ENCODE measurements around the gene RARG.

Gene RARG

DNA sequence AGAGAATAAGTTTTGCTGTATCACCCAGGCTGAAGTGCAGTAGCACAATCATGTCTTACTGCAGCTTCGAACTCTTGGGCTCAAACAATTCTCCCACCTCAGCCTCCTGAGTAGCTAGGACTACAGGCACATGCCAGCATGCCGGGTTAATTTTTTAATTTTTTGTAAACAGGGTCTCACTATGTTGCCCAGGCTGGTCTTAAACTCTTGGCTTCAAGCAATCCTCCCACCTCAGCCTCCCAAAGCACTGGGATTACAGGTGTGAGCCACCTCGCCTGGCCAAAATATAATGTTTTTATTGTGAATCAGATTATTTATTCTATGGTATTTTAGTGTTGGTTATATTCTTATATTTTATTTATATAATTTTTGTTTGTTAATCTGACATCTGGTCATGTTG is 55.3 kb downstream of the RARG start:
- TF ChIP-seq, protein P1, sequence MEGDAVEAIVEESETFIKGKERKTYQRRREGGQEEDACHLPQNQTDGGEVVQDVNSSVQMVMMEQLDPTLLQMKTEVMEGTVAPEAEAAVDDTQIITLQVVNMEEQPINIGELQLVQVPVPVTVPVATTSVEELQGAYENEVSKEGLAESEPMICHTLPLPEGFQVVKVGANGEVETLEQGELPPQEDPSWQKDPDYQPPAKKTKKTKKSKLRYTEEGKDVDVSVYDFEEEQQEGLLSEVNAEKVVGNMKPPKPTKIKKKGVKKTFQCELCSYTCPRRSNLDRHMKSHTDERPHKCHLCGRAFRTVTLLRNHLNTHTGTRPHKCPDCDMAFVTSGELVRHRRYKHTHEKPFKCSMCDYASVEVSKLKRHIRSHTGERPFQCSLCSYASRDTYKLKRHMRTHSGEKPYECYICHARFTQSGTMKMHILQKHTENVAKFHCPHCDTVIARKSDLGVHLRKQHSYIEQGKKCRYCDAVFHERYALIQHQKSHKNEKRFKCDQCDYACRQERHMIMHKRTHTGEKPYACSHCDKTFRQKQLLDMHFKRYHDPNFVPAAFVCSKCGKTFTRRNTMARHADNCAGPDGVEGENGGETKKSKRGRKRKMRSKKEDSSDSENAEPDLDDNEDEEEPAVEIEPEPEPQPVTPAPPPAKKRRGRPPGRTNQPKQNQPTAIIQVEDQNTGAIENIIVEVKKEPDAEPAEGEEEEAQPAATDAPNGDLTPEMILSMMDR (IDR thresholded peaks at IDR 0.05; ENCODE audit: low read depth, low read length, missing control alignments) = no peak
- DNase-seq (ENCODE audit: low read depth) = no peak
- no peak overlapping the region for H3K4me3 ChIP-seq (ENCODE audit: low read depth, low read length)

DNA sequence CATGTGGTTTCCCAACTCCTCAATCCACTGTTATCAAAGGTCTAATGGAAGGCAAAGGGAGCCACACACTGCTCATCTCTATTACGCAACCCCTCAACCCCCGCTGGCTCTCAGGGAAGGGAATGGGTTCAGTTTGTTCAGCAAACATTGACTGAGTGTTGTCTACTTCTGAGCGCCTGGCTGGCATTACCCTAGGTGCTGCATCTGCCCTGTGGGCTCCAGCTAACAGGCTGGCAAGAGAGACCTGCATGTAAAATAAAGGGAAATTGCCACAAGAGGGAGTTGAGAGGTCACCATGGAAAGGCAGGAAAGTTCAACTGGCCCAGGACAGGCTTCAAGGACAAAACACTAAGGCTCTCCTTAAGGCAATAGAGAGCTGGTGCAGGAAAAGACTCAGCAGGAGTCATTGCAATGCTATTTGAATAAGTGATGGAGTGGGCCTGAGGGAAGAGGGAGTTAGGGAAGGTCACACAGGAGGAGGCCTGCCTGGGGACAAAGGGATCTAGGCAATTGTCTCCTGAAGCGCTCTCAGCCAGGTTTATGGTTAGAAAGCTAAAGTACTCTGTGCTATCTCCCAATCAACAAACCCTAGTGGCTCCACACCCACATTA is 57.0 kb downstream of the RARG start:
- TF ChIP-seq, protein P1 (IDR thresholded peaks at IDR 0.05; ENCODE audit: low read depth, low read length, missing control alignments) = no peak
- H3K4me3 ChIP-seq (ENCODE audit: low read depth, low read length) = no peak overlapping the region
- DNase-seq (ENCODE audit: low read depth) = no peak

DNA sequence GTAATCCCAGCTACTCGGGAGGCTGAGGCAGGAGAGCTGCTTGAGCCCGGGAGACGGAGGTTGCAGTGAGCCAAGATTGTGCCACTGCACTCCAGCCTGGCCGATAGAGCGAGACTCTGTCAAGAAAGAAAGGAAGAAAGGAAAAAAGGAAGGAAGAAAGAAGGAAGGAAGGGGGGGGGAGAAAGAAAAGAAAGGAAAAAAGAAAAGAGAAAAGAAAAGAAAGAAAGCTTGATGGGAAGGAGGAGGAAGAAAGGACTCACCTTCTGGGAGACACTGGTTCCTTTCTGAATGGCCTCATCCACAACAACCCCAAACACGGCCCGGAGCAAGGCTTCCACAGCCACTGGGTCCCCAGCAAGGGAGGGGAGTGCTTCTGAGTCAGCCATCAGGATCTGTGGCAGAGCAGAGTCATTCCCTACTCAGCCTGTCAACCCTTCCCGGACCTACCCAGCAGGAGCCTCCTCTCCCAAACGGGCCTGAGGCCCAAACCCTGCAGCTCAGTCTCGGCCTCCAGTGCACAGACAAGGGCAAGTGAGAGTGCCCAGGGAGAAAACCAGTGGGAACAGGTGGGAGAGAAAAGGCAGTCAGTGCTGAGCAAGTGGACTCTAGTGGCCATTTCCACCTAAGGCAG is 58.8 kb downstream of the RARG start:
- no peak overlapping the region for H3K4me3 ChIP-seq (ENCODE audit: low read depth, low read length)
- TF ChIP-seq, protein P1 (IDR thresholded peaks at IDR 0.05; ENCODE audit: low read depth, low read length, missing control alignments) = no peak
- DNase-seq (ENCODE audit: low read depth) = no peak

DNA sequence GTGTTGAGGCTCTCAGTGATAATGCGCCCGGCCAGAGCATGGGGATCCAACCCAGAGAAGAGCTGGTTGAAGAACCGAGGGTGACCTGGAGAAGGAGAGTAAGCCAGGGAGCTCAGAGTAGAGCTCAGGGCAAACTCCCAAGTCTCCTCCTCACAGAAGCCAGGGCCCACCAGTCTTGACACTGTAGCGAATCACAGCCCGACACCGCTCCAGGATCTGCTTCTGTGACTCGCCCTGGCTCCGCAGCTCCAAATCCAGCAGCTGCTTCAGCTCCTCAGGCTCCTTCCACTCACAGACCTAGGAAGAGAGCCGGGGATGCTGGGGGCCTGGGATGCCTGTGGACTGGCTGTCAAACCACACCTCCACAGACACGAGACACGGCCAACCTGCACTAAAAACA is 59.7 kb downstream of the RARG start:
- H3K4me3 ChIP-seq (ENCODE audit: low read depth, low read length) = no peak overlapping the region
- no peak for DNase-seq (ENCODE audit: low read depth)
- TF ChIP-seq, protein P1 (IDR thresholded peaks at IDR 0.05; ENCODE audit: low read depth, low read length, missing control alignments) = no peak

DNA sequence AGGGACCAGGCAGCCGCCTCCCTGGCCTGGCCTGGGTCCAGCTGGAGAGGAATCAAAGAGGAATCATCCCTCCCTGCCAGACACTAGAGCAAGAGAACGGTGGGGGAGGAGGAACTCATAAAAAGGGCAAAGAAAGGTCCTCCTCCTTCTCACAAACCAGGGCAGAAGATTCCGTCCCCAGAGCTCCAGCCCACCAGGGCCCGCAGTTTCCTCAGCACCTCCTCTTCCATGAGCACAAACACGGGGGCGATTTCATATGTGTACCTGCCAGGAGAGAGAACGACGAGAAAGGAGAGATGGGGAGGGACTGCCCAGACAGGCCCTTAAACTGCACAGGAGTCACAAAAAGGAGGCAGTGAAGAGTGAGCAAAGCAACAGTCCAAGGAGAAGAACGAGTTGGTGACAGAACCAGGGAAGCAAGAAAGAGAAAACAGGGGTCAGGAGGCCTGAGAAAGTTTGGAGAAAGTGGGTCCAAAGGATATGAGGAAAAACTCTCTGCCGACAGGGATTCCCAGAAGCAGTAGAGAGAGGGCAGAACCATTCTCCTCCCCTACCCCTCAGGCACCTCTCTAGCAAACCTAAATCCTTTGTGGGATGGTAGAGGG is 60.2 kb downstream of the RARG start:
- no peak for DNase-seq (ENCODE audit: low read depth)
- H3K4me3 ChIP-seq (ENCODE audit: low read depth, low read length) = no peak overlapping the region
- TF ChIP-seq, protein P1 (IDR thresholded peaks at IDR 0.05; ENCODE audit: low read depth, low read length, missing control alignments) = no peak

DNA sequence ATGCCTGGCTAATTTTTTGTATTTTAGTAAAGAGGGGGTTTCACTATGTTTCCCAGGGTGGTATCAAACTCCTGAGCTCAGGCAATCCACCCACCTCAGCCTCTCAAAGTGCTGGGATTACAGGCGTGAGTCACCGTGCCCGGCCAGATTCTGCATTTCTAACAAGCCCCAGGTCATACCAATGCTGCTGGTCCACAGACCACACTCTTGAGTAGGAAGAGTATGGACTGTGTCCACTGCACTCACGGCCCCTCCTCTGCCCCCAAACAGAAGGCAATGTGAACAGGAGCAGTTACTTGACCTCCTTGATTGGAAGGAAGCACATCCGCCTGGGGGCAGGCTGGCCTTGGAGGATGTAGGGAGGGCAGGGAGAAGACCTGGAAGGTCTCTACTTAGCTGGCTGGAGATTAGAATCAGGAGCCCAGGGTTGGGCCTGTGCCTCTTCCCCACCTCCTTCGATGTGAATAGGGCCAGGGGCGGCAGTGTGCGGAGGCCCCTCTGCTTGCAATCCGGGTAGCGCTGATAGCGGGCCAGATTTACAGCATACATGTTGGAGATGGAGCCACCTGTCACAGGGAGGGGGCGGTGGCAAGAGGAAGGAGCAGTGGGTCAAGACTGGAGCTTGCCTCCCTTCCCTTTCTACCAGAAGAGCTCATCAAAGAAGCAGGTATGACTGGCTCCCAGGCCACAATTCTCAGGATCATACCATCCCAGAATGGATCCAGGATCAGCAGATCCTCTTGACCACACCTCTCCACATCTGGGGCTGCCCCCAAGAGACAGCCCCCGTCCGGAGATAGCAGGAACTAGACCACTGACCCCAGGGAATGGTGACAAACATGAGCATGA is 60.9 kb downstream of the RARG start:
- TF ChIP-seq, protein P1 (IDR thresholded peaks at IDR 0.05; ENCODE audit: low read depth, low read length, missing control alignments) = no peak
- no peak overlapping the region for H3K4me3 ChIP-seq (ENCODE audit: low read depth, low read length)
- no peak for DNase-seq (ENCODE audit: low read depth)
